Rectal smooth muscle tissue (tissue), 1 donor: ENCODE data around the gene BIRC3.
"Not testable (repeated sequence)": the region's sequence is repeated elsewhere in the genome, so short reads cannot be mapped to it uniquely, and the experiment has no call there.

Experiments
- H3K27ac ChIP-seq: one replicate; pipeline ENCODE4 v1.7.0; 2013; ENCODE audit warnings: low read depth, low read length, inconsistent platforms
- H3K27me3 ChIP-seq: one replicate; pipeline ENCODE4 v1.7.0; 2013; ENCODE audit warnings: low read length; ENCODE audit not compliant: control insufficient read depth, insufficient read depth
- H3K36me3 ChIP-seq: one replicate; pipeline ENCODE4 v1.7.0; 2013; ENCODE audit warnings: low read length; ENCODE audit not compliant: control insufficient read depth, insufficient read depth
- H3K4me1 ChIP-seq: one replicate; pipeline ENCODE4 v1.7.0; 2013; ENCODE audit warnings: low read length; ENCODE audit not compliant: control insufficient read depth, insufficient read depth
- H3K4me3 ChIP-seq: one replicate; pipeline ENCODE4 v1.7.0; 2013; ENCODE audit warnings: low read length
- H3K9ac ChIP-seq: one replicate; pipeline ENCODE4 v1.7.0; 2013; ENCODE audit warnings: low read length

BIRC3 gene

GRCh38 chr11:102283116-102283485, 34.2 kb upstream of the BIRC3 start:
- H3K27me3 ChIP-seq = no peaks in the 10 kb centered on the region

GRCh38 chr11:102284008-102284407, 33.3 kb upstream of the BIRC3 start:
- H3K4me3 ChIP-seq = no peak overlapping the region

More at GRCh38 chr11:102283116-102283485, 34.2 kb upstream of the BIRC3 start:
- Histone ChIP-seq H3K27ac (no peak overlapping the region), H3K9ac (no peak overlapping the region), H3K36me3 (no peaks in the 10 kb centered on the region), H3K4me3 (no peak overlapping the region), H3K4me1 (no peaks in the 10 kb centered on the region)

GRCh38 chr11:102286292-102286691, 31.0 kb upstream of the BIRC3 start:
- H3K9ac ChIP-seq = no peak overlapping the region
- no peak overlapping the region for H3K27ac ChIP-seq
- H3K4me3 ChIP-seq = no peak overlapping the region
- H3K4me1 ChIP-seq = no peaks in the 10 kb centered on the region
- H3K36me3 ChIP-seq = no peaks in the 10 kb centered on the region
- no peaks in the 10 kb centered on the region for H3K27me3 ChIP-seq

More at GRCh38 chr11:102284008-102284407, 33.3 kb upstream of the BIRC3 start:
- Histone ChIP-seq H3K9ac (no peak overlapping the region), H3K27ac (no peak overlapping the region), H3K27me3 (no peaks in the 10 kb centered on the region), H3K36me3 (no peaks in the 10 kb centered on the region), H3K4me1 (no peaks in the 10 kb centered on the region)

GRCh38 chr11:102287964-102288724, 29.1 kb upstream of the BIRC3 start:
- Histone ChIP-seq H3K36me3 (no peaks in the 10 kb centered on the region), H3K9ac (no peak overlapping the region), H3K4me1 (no peaks in the 10 kb centered on the region), H3K27ac (no peak overlapping the region), H3K27me3 (no peaks in the 10 kb centered on the region), H3K4me3 (peak overlapping the region; percentile 58)

- H3K9ac ChIP-seq = no peak overlapping the region
- no peaks in the 10 kb centered on the region for H3K27me3 ChIP-seq
- no peak overlapping the region for H3K4me3 ChIP-seq
Measured at GRCh38 chr11:102288725-102289083, 28.6 kb upstream of the BIRC3 start.

GRCh38 chr11:102289592-102289991, 27.7 kb upstream of the BIRC3 start:
- H3K27ac ChIP-seq = no peak overlapping the region
- no peaks in the 10 kb centered on the region for H3K4me1 ChIP-seq
- H3K9ac ChIP-seq = no peak overlapping the region
- no peaks in the 10 kb centered on the region for H3K36me3 ChIP-seq
- H3K27me3 ChIP-seq = no peaks in the 10 kb centered on the region
- no peak overlapping the region for H3K4me3 ChIP-seq

More at GRCh38 chr11:102288725-102289083, 28.6 kb upstream of the BIRC3 start:
- Histone ChIP-seq H3K36me3 (no peaks in the 10 kb centered on the region), H3K27ac (no peak overlapping the region), H3K4me1 (no peaks in the 10 kb centered on the region)

- Histone ChIP-seq H3K27me3 (no peaks in the 10 kb centered on the region), H3K27ac (no peak overlapping the region), H3K4me1 (no peaks in the 10 kb centered on the region), H3K36me3 (no peaks in the 10 kb centered on the region), H3K9ac (no peak overlapping the region), H3K4me3 (no peak overlapping the region)
Measured at GRCh38 chr11:102291831-102292230, 25.5 kb upstream of the BIRC3 start.

GRCh38 chr11:102292933-102293332, 24.4 kb upstream of the BIRC3 start:
- H3K27me3 ChIP-seq = no peaks in the 10 kb centered on the region
- H3K4me3 ChIP-seq = no peak overlapping the region
- H3K9ac ChIP-seq = no peak overlapping the region
- no peaks in the 10 kb centered on the region for H3K4me1 ChIP-seq
- H3K36me3 ChIP-seq = no peaks in the 10 kb centered on the region
- H3K27ac ChIP-seq = no peak overlapping the region

GRCh38 chr11:102293873-102294601, 23.2 kb upstream of the BIRC3 start:
- Histone ChIP-seq H3K27ac (no peak overlapping the region), H3K4me1 (no peaks in the 10 kb centered on the region), H3K9ac (no peak overlapping the region), H3K4me3 (no peak overlapping the region), H3K36me3 (no peaks in the 10 kb centered on the region), H3K27me3 (no peaks in the 10 kb centered on the region)

- Histone ChIP-seq H3K4me3 (no peak overlapping the region), H3K4me1 (no peaks in the 10 kb centered on the region), H3K27me3 (no peaks in the 10 kb centered on the region), H3K36me3 (no peaks in the 10 kb centered on the region), H3K9ac (no peak overlapping the region), H3K27ac (no peak overlapping the region)
Measured at GRCh38 chr11:102295045-102295444, 22.2 kb upstream of the BIRC3 start.

- not testable (repeated sequence) for H3K27ac ChIP-seq, H3K36me3 ChIP-seq, H3K27me3 ChIP-seq, H3K4me1 ChIP-seq, H3K4me3 ChIP-seq, H3K9ac ChIP-seq
Measured at GRCh38 chr11:102296757-102297156, 20.5 kb upstream of the BIRC3 start.

- not testable (repeated sequence) for H3K27ac ChIP-seq, H3K4me1 ChIP-seq, H3K27me3 ChIP-seq, H3K9ac ChIP-seq, H3K4me3 ChIP-seq, H3K36me3 ChIP-seq
Measured at GRCh38 chr11:102300837-102301236, 16.4 kb upstream of the BIRC3 start.

GRCh38 chr11:102302241-102302640, 15.0 kb upstream of the BIRC3 start:
- Histone ChIP-seq H3K4me1 (no peaks in the 10 kb centered on the region), H3K27ac (no peak overlapping the region), H3K9ac (no peak overlapping the region), H3K4me3 (no peak overlapping the region), H3K27me3 (no peaks in the 10 kb centered on the region), H3K36me3 (no peaks in the 10 kb centered on the region)
